Nephron (organoid): Measurements from ENCODE around the gene DNAI2.

ENCODE experiments used
- H3K27ac Mint-ChIP-seq, 3 experiments: 2 replicates each; pipeline ENCODE4 v1.8.0; 2020; ENCODE audit warnings: mixed read lengths in 3 of 3, mild to moderate bottlenecking in 2 of 3, moderate library complexity in 1 of 3
- H3K27me3 Mint-ChIP-seq: 2 replicates; pipeline ENCODE4 v1.8.0; 2021; ENCODE audit warnings: low read depth, mild to moderate bottlenecking, moderate library complexity, mixed read lengths
- H3K36me3 Mint-ChIP-seq: 2 replicates; pipeline ENCODE4 v1.8.0; 2020; ENCODE audit warnings: low read depth, mixed read lengths
- H3K4me1 Mint-ChIP-seq: 2 replicates; pipeline ENCODE4 v1.8.0; 2020; ENCODE audit warnings: mixed read lengths
- H3K4me3 Mint-ChIP-seq, 3 experiments: 2 replicates each; pipeline ENCODE4 v1.8.0; 2020; ENCODE audit warnings: mild to moderate bottlenecking in 3 of 3, mixed read lengths in 3 of 3, moderate library complexity in 2 of 3
- H3K9me3 Mint-ChIP-seq: 2 replicates; pipeline ENCODE4 v1.8.0; 2020; ENCODE audit warnings: mixed read lengths
- TF ChIP-seq, protein P1 (sequence below), 3 experiments: fragments of 200-600 bp; sonication (generic); IDR thresholded peaks; one replicate each; pipeline ENCODE4 v1.5.0; 2021; ENCODE audit warnings: antibody characterized with exemption in 3 of 3; ENCODE audit not compliant: unreplicated experiment in 3 of 3

DNAI2 gene

GRCh38 chr17:74358697-74359096 is 84.7 kb downstream of the DNAI2 start:
- TF ChIP-seq, protein P1, sequence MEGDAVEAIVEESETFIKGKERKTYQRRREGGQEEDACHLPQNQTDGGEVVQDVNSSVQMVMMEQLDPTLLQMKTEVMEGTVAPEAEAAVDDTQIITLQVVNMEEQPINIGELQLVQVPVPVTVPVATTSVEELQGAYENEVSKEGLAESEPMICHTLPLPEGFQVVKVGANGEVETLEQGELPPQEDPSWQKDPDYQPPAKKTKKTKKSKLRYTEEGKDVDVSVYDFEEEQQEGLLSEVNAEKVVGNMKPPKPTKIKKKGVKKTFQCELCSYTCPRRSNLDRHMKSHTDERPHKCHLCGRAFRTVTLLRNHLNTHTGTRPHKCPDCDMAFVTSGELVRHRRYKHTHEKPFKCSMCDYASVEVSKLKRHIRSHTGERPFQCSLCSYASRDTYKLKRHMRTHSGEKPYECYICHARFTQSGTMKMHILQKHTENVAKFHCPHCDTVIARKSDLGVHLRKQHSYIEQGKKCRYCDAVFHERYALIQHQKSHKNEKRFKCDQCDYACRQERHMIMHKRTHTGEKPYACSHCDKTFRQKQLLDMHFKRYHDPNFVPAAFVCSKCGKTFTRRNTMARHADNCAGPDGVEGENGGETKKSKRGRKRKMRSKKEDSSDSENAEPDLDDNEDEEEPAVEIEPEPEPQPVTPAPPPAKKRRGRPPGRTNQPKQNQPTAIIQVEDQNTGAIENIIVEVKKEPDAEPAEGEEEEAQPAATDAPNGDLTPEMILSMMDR (IDR thresholded peaks at IDR 0.05; ENCODE audit: unreplicated experiment in 3 of 3), result no peak
- Mint-ChIP-seq H3K36me3 (no peaks in the 10 kb centered on the region), H3K9me3 (no peaks in the 10 kb centered on the region), H3K4me3 (peak overlapping the region in 1 of 3 experiments; percentile 24), H3K27me3 (peaks cover 72% of the 10 kb centered on the region), H3K4me1 (peaks cover 16% of the 10 kb centered on the region), H3K27ac (no peak overlapping the region)

DNA sequence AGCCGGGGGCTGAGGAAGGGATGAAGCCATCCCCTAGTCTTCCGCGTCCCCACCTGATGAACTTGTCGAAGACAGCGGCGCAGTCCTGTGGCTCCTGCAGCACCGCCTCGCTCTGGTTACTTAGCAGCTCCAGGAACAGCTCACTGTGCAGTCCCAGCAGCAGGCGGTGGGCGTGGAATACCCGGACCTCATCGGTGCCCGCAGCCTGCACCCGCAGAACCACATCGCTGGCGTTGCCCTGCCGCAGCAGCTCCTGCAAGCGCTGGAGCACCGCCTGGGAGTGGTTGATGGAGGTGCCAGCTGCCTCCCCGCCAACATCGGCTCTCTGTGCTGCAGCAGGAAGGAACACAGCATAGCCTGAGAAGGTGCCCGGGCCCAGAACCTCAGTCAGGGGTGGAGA is 85.9 kb downstream of the DNAI2 start:
- no peaks in the 10 kb centered on the region for H3K36me3 Mint-ChIP-seq
- no peaks in the 10 kb centered on the region for H3K9me3 Mint-ChIP-seq
- H3K4me1 Mint-ChIP-seq, result peaks cover 16% of the 10 kb centered on the region
- H3K4me3 Mint-ChIP-seq, result no peak overlapping the region
- TF ChIP-seq, protein P1 (IDR thresholded peaks at IDR 0.05; ENCODE audit: unreplicated experiment in 3 of 3), result no peak
- H3K27me3 Mint-ChIP-seq, result peaks cover 66% of the 10 kb centered on the region
- H3K27ac Mint-ChIP-seq, result no peak overlapping the region

DNA sequence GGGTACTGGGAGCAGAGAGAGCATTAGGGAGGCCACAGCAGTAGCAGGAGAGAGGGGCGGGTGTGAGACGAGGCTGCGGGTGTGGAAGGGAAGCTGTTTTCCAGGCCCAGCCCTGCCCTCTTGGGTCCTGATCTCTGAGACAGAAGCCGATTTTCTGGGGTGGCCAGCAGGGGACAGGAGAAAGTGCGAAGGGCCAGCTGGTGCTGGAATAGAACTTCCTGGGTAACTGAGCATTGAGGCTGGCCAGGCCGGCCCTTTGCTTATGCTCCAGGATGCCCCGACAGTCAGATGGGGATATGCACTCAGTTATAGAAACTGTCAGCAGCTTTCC is 86.8 kb downstream of the DNAI2 start:
- no peak overlapping the region for H3K27ac Mint-ChIP-seq
- no peaks in the 10 kb centered on the region for H3K36me3 Mint-ChIP-seq
- no peaks in the 10 kb centered on the region for H3K9me3 Mint-ChIP-seq
- H3K4me3 Mint-ChIP-seq, result peak overlapping the region; percentile 55 to 60 (median 59)
- peaks cover 16% of the 10 kb centered on the region for H3K4me1 Mint-ChIP-seq
- H3K27me3 Mint-ChIP-seq, result peaks cover 59% of the 10 kb centered on the region
- TF ChIP-seq, protein P1 (IDR thresholded peaks at IDR 0.05; ENCODE audit: unreplicated experiment in 3 of 3), result no peak

- TF ChIP-seq, protein P1 (IDR thresholded peaks at IDR 0.05; ENCODE audit: unreplicated experiment in 3 of 3), result peak; percentile 73 to 81 (median 75)
- Mint-ChIP-seq H3K27me3 (peaks cover 53% of the 10 kb centered on the region), H3K4me3 (peak within 1 kb of the TSS; percentile 55 to 60 (median 59)), H3K4me1 (peaks cover 16% of the 10 kb centered on the region), H3K36me3 (no peaks in the 10 kb centered on the region), H3K27ac (peak within 1 kb of the TSS in 2 of 3 experiments; percentile 26 to 45), H3K9me3 (no peaks in the 10 kb centered on the region)
Observed at GRCh38 chr17:74361230-74362068, 87.4 kb downstream of the DNAI2 start, which contains the start of gene BTBD17. Gene BTBD17 (minus strand): TSS chr17:74361868. CDS start chr17:74361819, 49 bp downstream.

DNA sequence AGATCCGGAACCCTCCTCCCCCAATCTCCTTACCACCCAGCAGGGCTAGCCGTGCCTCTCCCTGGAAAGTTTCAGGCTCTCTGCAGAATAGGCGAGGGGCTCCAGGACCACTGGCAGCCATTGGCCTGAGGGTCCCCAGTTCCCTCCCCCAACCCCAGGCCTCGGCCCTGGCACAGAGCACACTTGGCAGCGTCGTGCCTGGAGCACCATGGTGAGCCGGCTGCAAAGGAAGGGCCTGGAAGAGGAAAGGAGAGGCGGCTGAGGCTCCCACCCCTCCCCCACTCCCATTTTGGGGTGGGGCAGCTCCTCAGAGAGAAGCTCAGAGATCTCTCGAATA is 88.0 kb downstream of the DNAI2 start:
- Mint-ChIP-seq H3K36me3 (no peaks in the 10 kb centered on the region), H3K27me3 (peaks cover 52% of the 10 kb centered on the region), H3K9me3 (no peaks in the 10 kb centered on the region), H3K4me1 (peaks cover 16% of the 10 kb centered on the region), H3K4me3 (peak overlapping the region in 1 of 3 experiments; percentile 46), H3K27ac (peak overlapping the region in 1 of 3 experiments; percentile 45)
- TF ChIP-seq, protein P1 (IDR thresholded peaks at IDR 0.05; ENCODE audit: unreplicated experiment in 3 of 3), result no peak
